Mucosa of gallbladder (tissue), 1 donor: ENCODE data around the gene IER3IP1. TPM values are rescaled to one million over a fixed set of nuclear protein-coding genes. Genes with fewer than 3 reads are reported as not detected.
"Not testable (repeated sequence)": the region's sequence is repeated elsewhere in the genome, so short reads cannot be mapped to it uniquely, and the experiment has no call there.

Experiments used
- DNase-seq: peaks from one replicate; pipeline ENCODE4 v3.0.0-alpha.2; 2020; ENCODE audit warnings: low spot score
- total RNA-seq: library from RNA; stranded (reverse); gene quantifications from one replicate; pipeline ENCODE4 v1.2.1, GENCODE V29; 2021
- donor health status: DM: no; HTN: no; CAD: no.

IER3IP1 gene
- total RNA-seq, 1 donor from 2014 or later, result 11.3 TPM

GRCh38 chr18:47160256-47160655 is 15.9 kb downstream of the IER3IP1 start:
- DNase-seq, result no peak

GRCh38 chr18:47158404-47158803 is 17.8 kb downstream of the IER3IP1 start:
- DNase-seq, result not testable (repeated sequence)

- DNase-seq, result no peak
These were observed 24.7 kb downstream of the IER3IP1 start for GRCh38 chr18:47151439-47151838.

- no peak for DNase-seq
These were observed 25.3 kb downstream of the IER3IP1 start for GRCh38 chr18:47150824-47151366.

- peak; percentile 78 for DNase-seq
These were observed 25.9 kb downstream of the IER3IP1 start, which contains the start of gene HDHD2 for GRCh38 chr18:47150029-47150823. Gene HDHD2, minus strand, starts transcription at chr18:47150500. Its CDS starts 14,061 bp downstream, at chr18:47136439.

- no peak for DNase-seq
These were observed 26.6 kb downstream of the IER3IP1 start for GRCh38 chr18:47149457-47150028.

- no peak for DNase-seq
These were observed 30.0 kb downstream of the IER3IP1 start for GRCh38 chr18:47146206-47146605.

GRCh38 chr18:47143899-47144485 is 32.2 kb downstream of the IER3IP1 start:
- DNase-seq, result no peak

- DNase-seq, result no peak
These were observed 33.0 kb downstream of the IER3IP1 start for GRCh38 chr18:47143153-47143552.

GRCh38 chr18:47141289-47141688 is 34.9 kb downstream of the IER3IP1 start:
- DNase-seq, result no peak

- no peak for DNase-seq
These were observed 55.0 kb downstream of the IER3IP1 start for GRCh38 chr18:47121146-47121545.

- no peak for DNase-seq
These were observed 55.7 kb downstream of the IER3IP1 start for GRCh38 chr18:47120428-47120827.

- DNase-seq, result no peak
These were observed 57.2 kb downstream of the IER3IP1 start for GRCh38 chr18:47118981-47119380.

- no peak for DNase-seq
These were observed 61.0 kb downstream of the IER3IP1 start for GRCh38 chr18:47115205-47115604.

- no peak for DNase-seq
These were observed 62.2 kb downstream of the IER3IP1 start for GRCh38 chr18:47113796-47114540.

- no peak for DNase-seq
These were observed 65.5 kb downstream of the IER3IP1 start for GRCh38 chr18:47110492-47111274.

- no peak for DNase-seq
These were observed 66.4 kb downstream of the IER3IP1 start for GRCh38 chr18:47109720-47110119.

- no peak for DNase-seq
These were observed 67.2 kb downstream of the IER3IP1 start for GRCh38 chr18:47108998-47109405.

GRCh38 chr18:47108373-47108772 is 67.8 kb downstream of the IER3IP1 start:
- DNase-seq, result no peak
